Neural progenitor cell (in vitro differentiated cells): ENCODE data around the gene SMC2.

Experiments used
- CTCF ChIP-seq: fragments of 200-600 bp; sonication (generic); IDR thresholded peaks from 2 replicates; pipeline ENCODE4 v1.5.1; 2017; ENCODE audit warnings: antibody characterized with exemption, mild to moderate bottlenecking
- EZH2 ChIP-seq: fragments of 200-600 bp; sonication (generic); IDR thresholded peaks from 2 replicates; pipeline ENCODE4 v1.6.1; 2017; ENCODE audit warnings: antibody characterized with exemption, mild to moderate bottlenecking, moderate library complexity

GRCh38 chr9:104177676-104178075, 83.6 kb downstream of the SMC2 start:
- no peak for TF ChIP-seq EZH2
- TF ChIP-seq CTCF = no peak
